ENCODE data around the gene HOXD3. TPM values are rescaled to one million over a fixed set of nuclear protein-coding genes. Genes with fewer than 3 reads are reported as not detected.
A peak's percentile ranks its signal among the peaks of the same experiment; 100 is the strongest.

The HOXD3 gene
- total RNA-seq, 1 donor from 2014 or later: 25.4 TPM

DNA sequence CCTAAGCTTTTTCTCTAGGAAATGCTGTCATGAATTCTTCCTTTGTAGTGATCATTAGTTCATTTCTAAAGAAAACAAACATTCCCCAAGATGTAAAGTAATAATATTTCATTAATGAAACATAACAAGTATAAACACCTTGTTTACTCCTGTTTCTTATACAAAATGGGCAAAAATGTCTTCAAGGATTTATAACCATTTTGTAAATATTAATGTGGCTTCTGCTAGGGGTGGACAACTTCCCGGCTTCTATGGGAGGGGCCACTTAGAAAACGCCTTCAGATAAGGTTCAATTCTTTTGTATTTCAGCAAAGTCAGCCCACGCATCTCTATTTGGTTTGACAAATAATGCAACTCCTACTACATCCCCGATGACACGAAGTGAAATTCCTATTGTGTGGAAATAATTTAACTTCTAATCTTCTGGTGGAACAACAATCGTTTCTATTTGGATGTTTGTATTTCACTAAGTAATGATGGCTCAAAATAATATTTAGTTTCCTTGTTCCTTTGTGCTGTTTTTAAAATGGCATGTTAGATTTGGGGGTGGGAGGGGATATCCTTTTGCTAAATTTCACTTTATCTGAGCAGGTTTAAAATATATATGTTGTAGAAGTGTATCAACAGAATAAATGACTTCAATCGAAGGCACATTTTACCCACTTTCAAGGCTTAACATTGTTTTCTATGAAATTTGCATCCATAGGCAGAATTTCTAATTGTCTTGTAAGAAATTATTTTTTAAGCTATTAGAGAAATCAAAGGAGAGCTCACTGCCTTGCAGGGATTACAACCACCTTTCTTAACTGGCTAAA is 16.7 kb downstream of the HOXD3 start:
- TF ChIP-seq CTCF (conservative IDR thresholded peaks at IDR 0.05): no peak
- Mint-ChIP-seq H3K36me3 (peaks cover 15% of the 10 kb centered on the region), H3K4me1 (ENCODE audit: unreplicated experiment) (peaks cover 46% of the 10 kb centered on the region), H3K27me3 (peaks cover 97% of the 10 kb centered on the region), H3K9me3 (no peaks in the 10 kb centered on the region), H3K4me3 (peak overlapping the region; percentile 89), H3K27ac (peak overlapping the region; percentile 8)
- no peak for DNase-seq (ENCODE audit: extremely low spot score, unreplicated experiment)

GRCh38 chr2:176174382-176174823 is 17.3 kb downstream of the HOXD3 start:
- Mint-ChIP-seq H3K4me3 (peak overlapping the region; percentile 89), H3K27ac (no peak overlapping the region), H3K27me3 (peaks cover 98% of the 10 kb centered on the region), H3K36me3 (peaks cover 15% of the 10 kb centered on the region), H3K4me1 (ENCODE audit: unreplicated experiment) (peaks cover 51% of the 10 kb centered on the region), H3K9me3 (no peaks in the 10 kb centered on the region)
- no peak for TF ChIP-seq CTCF (conservative IDR thresholded peaks at IDR 0.05)
- no peak for DNase-seq (ENCODE audit: extremely low spot score, unreplicated experiment)

DNA sequence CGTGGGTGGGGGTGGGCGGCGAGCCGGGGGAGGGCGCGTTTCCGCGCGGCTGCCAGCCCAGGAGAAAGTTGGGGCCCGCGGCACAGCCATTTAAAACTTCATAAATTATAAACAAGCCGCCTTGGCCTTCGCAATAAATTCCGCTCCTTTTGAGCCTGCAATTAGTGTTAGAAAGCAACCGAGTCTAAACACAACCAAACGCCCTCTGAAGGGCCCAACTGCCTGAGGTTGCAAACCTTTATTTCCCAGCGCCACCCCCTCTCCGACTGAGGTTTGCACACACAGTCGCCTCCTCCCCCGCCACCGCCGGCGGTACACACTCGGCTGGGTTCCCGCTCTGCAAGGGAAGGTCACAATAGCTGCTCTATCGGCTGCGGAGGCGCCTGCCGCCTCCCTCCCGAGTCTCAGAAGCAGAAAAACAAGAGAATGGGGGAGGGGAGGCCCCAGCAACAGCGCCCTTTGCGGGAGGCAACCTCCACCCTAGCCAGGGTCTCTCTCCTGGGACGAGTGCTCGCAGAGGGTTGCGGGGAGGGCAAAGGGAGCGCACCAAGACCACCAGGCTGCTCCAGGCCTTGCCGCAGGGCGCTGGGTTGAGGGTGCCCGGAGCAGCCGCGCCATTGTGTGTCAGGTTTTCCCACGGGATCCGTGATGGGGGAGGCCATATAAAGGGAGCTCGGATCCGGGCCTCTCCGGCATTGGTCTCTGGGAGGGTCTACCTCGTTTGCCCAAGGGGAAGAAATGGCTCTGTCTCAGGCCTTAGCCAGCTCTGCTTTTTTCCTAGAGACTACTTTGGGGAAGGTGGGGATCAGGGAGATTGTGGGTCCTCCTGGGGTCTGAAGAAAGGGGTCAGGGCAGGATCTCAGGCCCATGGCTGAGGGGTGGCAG is 18.0 kb downstream of the HOXD3 start:
- Mint-ChIP-seq H3K9me3 (no peaks in the 10 kb centered on the region), H3K4me1 (ENCODE audit: unreplicated experiment) (peaks cover 47% of the 10 kb centered on the region), H3K4me3 (peak overlapping the region; percentile 89), H3K27ac (peak overlapping the region; percentile 80), H3K27me3 (peaks cover 98% of the 10 kb centered on the region), H3K36me3 (peaks cover 12% of the 10 kb centered on the region)
- TF ChIP-seq CTCF (conservative IDR thresholded peaks at IDR 0.05): no peak
- peak; percentile 80 for DNase-seq (ENCODE audit: extremely low spot score, unreplicated experiment)

DNA sequence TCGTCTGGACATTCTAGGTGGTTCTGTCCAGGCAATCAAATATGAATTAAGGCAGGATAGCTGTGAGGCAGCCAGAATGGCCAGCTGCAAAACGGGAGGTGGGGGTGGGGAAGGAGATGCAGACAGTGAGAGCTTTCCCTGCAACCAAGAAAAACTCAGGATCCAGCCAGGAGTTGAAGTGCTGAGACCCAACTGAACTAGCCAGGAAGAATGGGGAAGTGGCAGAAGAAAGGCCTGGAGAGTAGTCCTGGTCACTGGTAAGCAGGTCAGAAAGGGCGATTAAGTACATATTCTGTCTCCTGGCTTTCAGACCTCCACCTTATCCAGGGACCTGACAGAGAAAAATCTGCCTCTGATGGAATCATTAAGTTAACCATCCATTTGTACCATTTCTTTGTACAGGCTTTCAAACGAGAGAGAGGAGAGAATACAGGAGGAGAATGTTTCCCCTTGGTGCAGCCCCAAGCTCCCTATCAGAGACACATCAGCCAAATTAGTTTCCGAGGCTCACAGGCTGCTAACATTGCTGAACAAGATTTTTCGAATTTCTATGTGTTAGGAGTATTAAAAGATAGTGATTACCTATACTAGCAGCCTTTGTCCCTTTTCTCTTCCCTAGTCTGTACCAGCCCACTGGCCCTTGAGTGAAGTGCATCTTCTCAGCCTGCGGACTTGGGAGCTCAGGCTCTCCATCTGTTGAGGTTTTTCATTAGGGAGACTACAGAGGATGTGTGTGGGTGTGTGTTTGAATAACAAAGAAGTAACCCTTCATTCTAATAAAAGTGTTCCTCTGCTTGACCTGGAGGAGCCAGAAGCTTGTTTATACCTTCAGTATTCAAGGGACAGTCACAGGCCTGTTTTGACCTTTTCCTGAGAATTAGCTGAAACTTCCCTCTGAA is 18.9 kb downstream of the HOXD3 start:
- H3K27ac Mint-ChIP-seq: peak overlapping the region; percentile 80
- no peak for DNase-seq (ENCODE audit: extremely low spot score, unreplicated experiment)

More for the DNA sequence above, 18.9 kb downstream of the HOXD3 start:
- H3K9me3 Mint-ChIP-seq: no peaks in the 10 kb centered on the region
- TF ChIP-seq CTCF (conservative IDR thresholded peaks at IDR 0.05): no peak
- peaks cover 42% of the 10 kb centered on the region for H3K4me1 Mint-ChIP-seq (ENCODE audit: unreplicated experiment)
- H3K27me3 Mint-ChIP-seq: peaks cover 98% of the 10 kb centered on the region
- peak overlapping the region; percentile 89 for H3K4me3 Mint-ChIP-seq
- peaks cover 9% of the 10 kb centered on the region for H3K36me3 Mint-ChIP-seq
